H7 (cell line): ENCODE results near the gene GRM5. TPM values are rescaled to one million over a fixed set of nuclear protein-coding genes. Genes with fewer than 3 reads are reported as not detected.
"Not testable (repeated sequence)": the region's sequence is repeated elsewhere in the genome, so short reads cannot be mapped to it uniquely, and the experiment has no call there.

Experiments used
- DNase-seq: peaks from one replicate; pipeline ENCODE4 v3.0.0; 2012
- H3K27me3 ChIP-seq: 2 replicates; pipeline ENCODE4 v1.6.0; 2011; ENCODE audit warnings: mild to moderate bottlenecking, low read length; ENCODE audit not compliant: control insufficient read depth, insufficient read depth
- H3K36me3 ChIP-seq: replicated peaks from 2 replicates; pipeline ENCODE4 v1.5.1; 2011; ENCODE audit warnings: low read length; ENCODE audit not compliant: control insufficient read depth, insufficient read depth
- H3K4me3 ChIP-seq: 2 replicates; pipeline ENCODE4 v1.5.1; 2011; ENCODE audit warnings: low read depth, mild to moderate bottlenecking, control low read depth, low read length, moderate library complexity; ENCODE audit not compliant: insufficient read depth
- total RNA-seq: library from RNA; depleted of rRNA; stranded (reverse); fragments of >200 nt; shearing (Covaris generic); gene quantifications from 2 replicates; pipeline ENCODE4 v1.2.3, GENCODE V29; 2014

GRM5 gene
- total RNA-seq, 1 experiment from 2014 or later: not detected

GRCh38 chr11:88835709-88836108, 230.1 kb downstream of the GRM5 start:
- H3K4me3 ChIP-seq, H3K27me3 ChIP-seq, H3K36me3 ChIP-seq, DNase-seq: not testable (repeated sequence)

GRCh38 chr11:88831303-88831890, 234.4 kb downstream of the GRM5 start:
- no peaks in the 10 kb centered on the region for H3K27me3 ChIP-seq
- H3K4me3 ChIP-seq: no peak overlapping the region
- DNase-seq: no peak
- H3K36me3 ChIP-seq: no peaks in the 10 kb centered on the region

- Histone ChIP-seq H3K27me3 (no peaks in the 10 kb centered on the region), H3K36me3 (no peaks in the 10 kb centered on the region), H3K4me3 (no peak overlapping the region)
- DNase-seq: no peak
These were observed 238.6 kb downstream of the GRM5 start for GRCh38 chr11:88827018-88827676.

DNA sequence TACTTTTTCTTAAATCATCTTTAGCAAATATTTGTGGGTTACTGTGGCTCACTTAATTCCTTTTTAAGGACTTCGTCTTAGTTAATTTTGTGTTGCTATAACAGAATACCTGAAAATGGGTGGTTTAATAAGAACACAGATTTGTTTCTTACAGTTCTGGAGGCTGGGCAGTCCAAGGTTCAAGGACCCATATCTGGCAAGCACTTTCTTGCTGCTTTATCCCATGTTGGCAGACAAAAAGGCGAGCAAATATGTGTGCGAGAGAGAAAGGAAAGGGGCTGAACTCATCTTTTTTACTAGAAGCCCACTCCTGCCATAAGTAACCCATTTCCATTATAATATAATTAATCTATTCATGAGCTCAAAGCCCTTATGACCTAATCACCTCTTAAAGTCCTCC, 246.2 kb downstream of the GRM5 start:
- Histone ChIP-seq H3K27me3 (no peaks in the 10 kb centered on the region), H3K4me3 (no peak overlapping the region), H3K36me3 (no peaks in the 10 kb centered on the region)
- no peak for DNase-seq

GRCh38 chr11:88818978-88819377, 246.8 kb downstream of the GRM5 start:
- Histone ChIP-seq H3K4me3 (no peak overlapping the region), H3K27me3 (no peaks in the 10 kb centered on the region), H3K36me3 (no peaks in the 10 kb centered on the region)
- no peak for DNase-seq

- Histone ChIP-seq H3K27me3 (no peaks in the 10 kb centered on the region), H3K4me3 (no peak overlapping the region), H3K36me3 (no peaks in the 10 kb centered on the region)
- DNase-seq: no peak
These were observed 250.3 kb downstream of the GRM5 start for GRCh38 chr11:88815505-88815904.

DNA sequence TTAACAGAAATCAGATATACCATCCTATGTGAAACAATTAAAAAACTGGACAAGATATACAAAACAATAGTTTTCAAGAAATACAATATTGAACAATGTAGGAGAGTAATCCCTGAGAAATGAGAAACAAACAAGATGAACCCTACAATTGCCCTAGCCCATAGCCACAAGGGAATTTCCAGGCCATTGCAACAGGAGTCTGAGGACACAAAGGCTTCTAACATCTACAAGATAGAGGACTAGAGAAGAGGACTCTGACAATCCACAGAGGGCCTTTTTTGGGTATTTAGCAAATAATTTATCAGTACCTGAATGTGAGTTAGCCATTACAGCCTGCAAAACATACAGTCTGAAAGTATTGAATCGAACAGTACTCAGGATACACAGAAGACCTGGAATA, 251.7 kb downstream of the GRM5 start:
- H3K4me3 ChIP-seq: no peak overlapping the region
- DNase-seq: peak; percentile 10
- H3K27me3 ChIP-seq: no peaks in the 10 kb centered on the region
- H3K36me3 ChIP-seq: no peaks in the 10 kb centered on the region

GRCh38 chr11:88813233-88813915, 252.4 kb downstream of the GRM5 start:
- peak; percentile 32 for DNase-seq
- H3K36me3 ChIP-seq: no peaks in the 10 kb centered on the region

GRCh38 chr11:88810420-88811097, 255.2 kb downstream of the GRM5 start:
- no peaks in the 10 kb centered on the region for H3K27me3 ChIP-seq
- no peak for DNase-seq
- H3K36me3 ChIP-seq: no peaks in the 10 kb centered on the region
- H3K4me3 ChIP-seq: no peak overlapping the region

More at GRCh38 chr11:88813233-88813915, 252.4 kb downstream of the GRM5 start:
- H3K4me3 ChIP-seq: no peak overlapping the region
- H3K27me3 ChIP-seq: no peaks in the 10 kb centered on the region

GRCh38 chr11:88809126-88809525, 256.7 kb downstream of the GRM5 start:
- H3K4me3 ChIP-seq: no peak overlapping the region
- H3K27me3 ChIP-seq: no peaks in the 10 kb centered on the region
- DNase-seq: no peak
- no peaks in the 10 kb centered on the region for H3K36me3 ChIP-seq

GRCh38 chr11:88807349-88807748, 258.4 kb downstream of the GRM5 start:
- DNase-seq: no peak
- Histone ChIP-seq H3K4me3 (no peak overlapping the region), H3K36me3 (no peaks in the 10 kb centered on the region), H3K27me3 (no peaks in the 10 kb centered on the region)

DNA sequence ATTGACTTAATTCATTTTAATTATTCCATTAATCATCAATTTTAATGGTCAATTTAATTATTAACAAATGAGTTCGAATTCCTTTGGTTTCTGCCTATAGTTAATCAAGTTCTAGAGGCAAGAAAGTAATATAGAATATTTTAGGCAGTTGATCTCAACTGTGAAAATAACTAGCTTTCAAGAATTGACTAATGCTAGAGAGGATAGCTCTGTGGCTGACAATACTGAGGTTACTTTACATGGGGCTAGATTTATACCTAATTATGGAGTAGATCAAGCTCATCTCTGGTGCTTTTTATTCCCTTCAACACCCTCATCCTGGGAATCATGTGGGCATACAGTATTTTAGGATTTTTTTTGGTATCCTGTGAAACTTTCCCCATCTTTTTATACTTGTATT, 259.4 kb downstream of the GRM5 start:
- no peaks in the 10 kb centered on the region for H3K27me3 ChIP-seq
- no peaks in the 10 kb centered on the region for H3K36me3 ChIP-seq
- DNase-seq: no peak
- H3K4me3 ChIP-seq: no peak overlapping the region

DNA sequence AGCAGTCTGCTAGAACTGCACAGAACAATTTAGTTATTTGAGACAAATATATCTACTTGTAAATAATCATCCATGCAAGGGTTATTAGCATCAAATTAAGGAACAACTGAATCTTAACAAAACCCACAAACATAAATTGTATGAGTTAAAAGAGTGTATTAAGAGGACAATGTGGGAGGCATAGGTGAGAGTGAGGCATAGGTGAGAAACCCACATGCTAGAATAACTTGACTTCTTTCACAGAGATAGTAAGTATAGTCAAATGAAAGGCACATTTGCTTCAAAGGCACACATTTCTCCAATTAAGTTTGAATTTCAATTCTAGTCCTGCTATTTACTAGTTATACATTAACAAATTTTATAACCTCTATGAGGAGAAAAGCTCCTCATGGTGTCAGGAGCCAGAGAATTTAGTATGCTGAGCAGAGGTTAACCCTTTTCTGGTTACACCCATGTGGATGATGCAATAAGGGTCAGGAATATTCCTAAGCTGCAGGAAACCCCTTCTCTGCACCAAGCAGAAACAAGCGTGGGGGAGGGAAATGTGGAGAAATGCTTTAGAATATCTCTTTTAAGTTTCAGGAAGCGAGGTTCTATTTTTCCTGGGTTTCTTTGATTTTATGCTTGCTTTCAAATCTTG, 264.2 kb downstream of the GRM5 start:
- no peaks in the 10 kb centered on the region for H3K27me3 ChIP-seq
- H3K4me3 ChIP-seq: no peak overlapping the region
- H3K36me3 ChIP-seq: no peaks in the 10 kb centered on the region
- DNase-seq: no peak

- Histone ChIP-seq H3K36me3 (no peaks in the 10 kb centered on the region), H3K27me3 (no peaks in the 10 kb centered on the region), H3K4me3 (no peak overlapping the region)
- DNase-seq: no peak
These were observed 265.8 kb downstream of the GRM5 start for GRCh38 chr11:88799771-88800500.
